ENCODE results near the gene HIBCH. TPM values are rescaled to one million over a fixed set of nuclear protein-coding genes. Genes with fewer than 3 reads are reported as not detected.

Gene HIBCH
- total RNA-seq, 1 experiment from 2014 or later, result 21.7 TPM

- intact Hi-C loops (cut with micrococcal nuclease; ENCODE audit: unreplicated experiment), result no loop called here
- in situ Hi-C loops (cut with HindIII; ENCODE audit: low pct_unique_long_range_greater_than_20kb, low sequenced_read_pairs), result no loop called here
- no peak overlapping the region for H3K27ac ChIP-seq (ENCODE audit: low read length)
- no peaks in the 10 kb centered on the region; the same call in 1 of the 2 replicates for H3K36me3 ChIP-seq (ENCODE audit: control insufficient read depth, insufficient read depth, low read length)
- ChIA-PET POLR2A (no interaction called here), CTCF (interaction anchor here (1.4 kb wide), 1 partner anchor 23 kb away, joined by 5 read pairs; the partner anchor contains the start of gene HIBCH)
- no peaks in the 10 kb centered on the region for H3K9me3 ChIP-seq (ENCODE audit: control insufficient read depth, insufficient read depth, low read depth, low read length)
- no peak for DNase-seq (ENCODE audit: low read depth, low spot score)
- no peaks in the 10 kb centered on the region for H3K27me3 ChIP-seq (ENCODE audit: control insufficient read depth, insufficient read depth, low read length)
- BruUV-seq (replicated peaks), result no TSS peak
- peaks cover 6% of the 10 kb centered on the region for H3K4me1 ChIP-seq (ENCODE audit: control insufficient read depth, insufficient read depth, low read length)
- H3K4me3 ChIP-seq (ENCODE audit: low read depth in 2 of 2, low read length in 2 of 2), result no peak overlapping the region
- no peak for ATAC-seq
- no peak for TF ChIP-seq POLR2AphosphoS5 (IDR thresholded peaks at IDR 0.05; ENCODE audit: low read depth, low read length)
- TF ChIP-seq SIN3A (IDR thresholded peaks at IDR 0.05; ENCODE audit: borderline replicate concordance, insufficient read depth, low read depth, low read length), result no peak
- TF ChIP-seq CTCF (IDR thresholded peaks at IDR 0.05), result no peak
- no peak for TF ChIP-seq TCF7L2 (IDR thresholded peaks at IDR 0.05; ENCODE audit: low read depth, low read length)
- no peak for TF ChIP-seq REST (IDR thresholded peaks at IDR 0.05; ENCODE audit: insufficient read depth in 1 of 2, low read depth in 2 of 2, low read length in 1 of 2)
Observed at GRCh38 chr2:190342611-190343010, 23.0 kb upstream of the HIBCH start.

DNA sequence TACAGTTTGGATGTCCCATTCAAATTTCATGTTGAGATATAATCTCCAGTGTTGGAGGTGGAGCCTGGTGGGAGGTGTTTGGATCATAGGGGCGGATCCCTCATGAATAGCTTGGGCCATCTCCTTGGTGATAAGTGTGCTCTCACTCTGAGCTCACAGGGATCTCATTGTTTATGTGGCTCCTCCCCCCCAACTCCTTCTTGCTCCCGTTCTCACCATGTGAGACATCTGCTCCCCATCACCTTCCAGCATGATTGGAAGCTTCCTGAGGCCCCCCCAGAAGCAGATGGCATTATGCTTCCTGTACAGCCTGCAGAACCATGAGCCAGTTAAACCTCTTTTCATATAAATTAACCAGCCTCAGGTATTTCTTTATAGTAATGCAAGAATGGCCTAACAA is 20.7 kb upstream of the HIBCH start:
- TF ChIP-seq SIN3A (IDR thresholded peaks at IDR 0.05; ENCODE audit: borderline replicate concordance, insufficient read depth, low read depth, low read length), result no peak
- TF ChIP-seq REST (IDR thresholded peaks at IDR 0.05; ENCODE audit: insufficient read depth in 1 of 2, low read depth in 2 of 2, low read length in 1 of 2), result no peak
- TF ChIP-seq CTCF (IDR thresholded peaks at IDR 0.05), result no peak
- CTCF ChIA-PET, result no interaction called here
- intact Hi-C loops (cut with micrococcal nuclease; ENCODE audit: unreplicated experiment) (no loop called here), in situ Hi-C loops (cut with HindIII; ENCODE audit: low pct_unique_long_range_greater_than_20kb, low sequenced_read_pairs) (no loop called here)
- DNase-seq (ENCODE audit: low read depth, low spot score) (no peak), ATAC-seq (no peak)
- Histone ChIP-seq H3K36me3 (ENCODE audit: control insufficient read depth, insufficient read depth, low read length) (no peaks in the 10 kb centered on the region; the same call in 1 of the 2 replicates), H3K4me3 (ENCODE audit: low read depth in 2 of 2, low read length in 2 of 2) (no peak overlapping the region), H3K9me3 (ENCODE audit: control insufficient read depth, insufficient read depth, low read depth, low read length) (no peaks in the 10 kb centered on the region), H3K4me1 (ENCODE audit: control insufficient read depth, insufficient read depth, low read length) (peaks cover 6% of the 10 kb centered on the region), H3K27me3 (ENCODE audit: control insufficient read depth, insufficient read depth, low read length) (no peaks in the 10 kb centered on the region), H3K27ac (ENCODE audit: low read length) (no peak overlapping the region)
- POLR2A ChIA-PET, result no interaction called here
- BruUV-seq (replicated peaks), result no TSS peak
